ENCODE measurements around the gene COL4A2. TPM values are rescaled to one million over a fixed set of nuclear protein-coding genes. Genes with fewer than 3 reads are reported as not detected.

COL4A2 gene
- 100 to 1,000 TPM; 473 to 603 (median 479) TPM for polyA plus RNA-seq (ENCODE audit: insufficient read length in 4 of 4)

DNA sequence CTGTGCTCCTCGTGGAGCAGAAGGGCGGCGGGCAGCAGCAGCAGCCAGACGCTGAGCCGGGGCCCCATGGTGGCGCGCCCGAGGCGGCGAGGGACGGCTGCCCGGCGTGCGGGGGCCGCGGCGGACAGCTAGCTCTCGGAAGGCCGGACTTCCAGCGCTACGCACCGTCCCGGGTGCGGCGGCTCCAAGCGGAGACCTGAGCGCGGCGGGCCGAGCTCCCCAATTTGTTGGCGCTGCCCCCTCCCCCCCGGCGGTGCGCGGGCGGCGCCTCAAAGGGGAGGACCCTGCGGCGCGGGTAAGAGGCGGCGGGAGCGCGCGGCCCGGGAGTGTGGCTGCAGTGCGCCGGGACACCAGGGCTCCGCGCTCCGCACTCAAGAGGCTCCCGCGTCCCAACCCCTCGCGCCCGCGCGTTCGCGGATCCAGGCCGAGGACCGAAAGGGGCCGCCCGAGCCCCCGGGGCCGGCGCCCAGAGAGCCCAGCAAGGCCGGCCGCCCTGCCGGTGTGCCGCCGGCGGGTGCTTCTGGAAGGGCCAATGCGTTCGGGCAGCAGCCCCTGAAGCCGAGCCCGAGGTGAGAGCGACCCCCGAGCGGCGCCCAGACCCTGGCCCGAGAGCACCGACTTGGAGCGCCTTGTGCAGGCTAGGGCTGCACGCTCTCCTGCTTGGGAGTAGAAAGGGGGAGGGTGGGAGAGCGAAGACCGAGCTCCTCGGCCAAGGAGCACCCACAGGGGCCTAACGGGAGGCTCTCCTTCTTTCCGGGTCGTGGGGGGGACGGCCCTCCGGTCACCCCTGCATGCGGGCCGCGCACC lies at the start of gene COL4A2, which contains the start of gene COL4A1:
TSS of gene COL4A2 (plus strand) at position 325 of the 807 bp plus-strand sequence. CDS start 620 bp downstream, outside the sequence.
TSS of gene COL4A1 (minus strand) at position 198 of the 807 bp plus-strand sequence. CDS start at position 68, 130 bp downstream.
- no peak for DNase-seq (ENCODE audit: low read depth in 4 of 4, low spot score in 3 of 4)

DNA sequence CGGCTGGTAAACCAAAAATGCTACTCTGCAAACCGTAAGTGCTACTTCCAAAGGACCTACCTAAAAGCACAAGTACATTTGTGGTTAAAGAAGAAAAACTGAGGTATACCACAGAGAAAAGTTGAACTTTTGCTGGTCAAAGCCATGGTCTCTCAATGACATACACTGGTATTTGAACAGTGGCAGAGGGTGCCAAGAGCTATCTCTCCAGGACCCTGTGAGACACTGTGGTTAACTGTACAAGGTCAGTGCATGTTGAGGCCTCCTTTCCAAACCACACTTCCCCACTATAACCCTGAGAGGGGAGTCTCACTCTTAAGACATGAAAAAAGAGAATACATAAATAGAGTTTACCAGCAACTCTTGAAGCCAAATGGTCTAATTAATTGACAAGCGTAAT lies 49.7 kb upstream of the COL4A2 start:
- no peak for DNase-seq (ENCODE audit: low read depth in 4 of 4, low spot score in 3 of 4)

DNA sequence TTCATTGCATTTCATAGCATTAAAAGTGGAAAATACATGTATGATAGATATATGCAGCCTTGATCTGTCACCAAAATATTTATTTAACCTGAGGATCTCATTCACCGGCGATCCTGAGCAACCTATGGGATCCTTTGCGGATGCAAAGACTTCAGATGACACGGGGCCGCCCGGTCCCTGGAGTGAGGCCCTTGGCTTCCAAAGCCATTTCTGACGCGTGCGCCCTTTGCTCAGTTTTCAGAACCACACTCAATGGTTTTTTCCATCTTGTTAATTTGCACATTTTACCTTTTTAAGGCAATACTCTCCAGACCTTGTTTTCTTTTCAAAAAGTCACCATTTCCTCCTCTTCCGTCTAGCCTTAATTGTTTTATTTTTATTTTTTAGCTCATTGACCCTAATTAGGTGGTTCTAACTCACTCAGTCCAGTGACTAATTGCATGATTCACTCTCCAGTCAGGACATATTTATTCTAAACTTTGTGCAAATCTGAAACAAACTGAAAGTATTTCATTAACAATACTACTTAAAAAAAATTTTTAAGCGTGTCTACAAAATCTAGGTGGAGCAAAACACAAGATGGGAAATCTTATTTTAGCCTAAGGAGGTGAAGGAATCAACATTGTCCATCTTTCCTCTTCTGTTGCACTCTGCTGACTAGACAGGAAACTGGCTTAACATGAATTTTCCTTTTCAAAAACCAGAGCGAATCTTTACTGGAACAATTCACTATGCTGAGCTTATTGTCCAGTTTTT lies 48.0 kb upstream of the COL4A2 start:
- no peak for DNase-seq (ENCODE audit: low read depth in 4 of 4, low spot score in 3 of 4)

DNA sequence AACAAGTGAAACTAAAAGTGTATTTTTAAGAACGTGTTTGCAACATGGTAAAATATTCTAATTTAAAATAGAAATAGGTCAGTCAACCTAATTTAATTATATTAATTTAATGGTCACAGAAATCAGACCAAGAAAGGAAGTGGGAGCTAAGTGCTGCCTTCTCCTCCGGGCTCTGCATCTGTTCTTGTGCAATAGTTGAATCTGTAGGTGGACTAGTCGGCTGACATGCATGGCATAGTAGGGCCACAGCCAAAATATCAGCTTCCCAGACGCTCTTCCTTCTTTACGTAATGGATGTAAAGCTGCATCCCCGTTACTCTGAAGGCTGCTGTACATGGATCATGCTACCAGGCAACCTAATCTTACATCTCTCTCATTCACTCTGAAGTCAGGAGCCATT lies 47.4 kb upstream of the COL4A2 start:
- no peak for DNase-seq (ENCODE audit: low read depth in 4 of 4, low spot score in 3 of 4)

DNA sequence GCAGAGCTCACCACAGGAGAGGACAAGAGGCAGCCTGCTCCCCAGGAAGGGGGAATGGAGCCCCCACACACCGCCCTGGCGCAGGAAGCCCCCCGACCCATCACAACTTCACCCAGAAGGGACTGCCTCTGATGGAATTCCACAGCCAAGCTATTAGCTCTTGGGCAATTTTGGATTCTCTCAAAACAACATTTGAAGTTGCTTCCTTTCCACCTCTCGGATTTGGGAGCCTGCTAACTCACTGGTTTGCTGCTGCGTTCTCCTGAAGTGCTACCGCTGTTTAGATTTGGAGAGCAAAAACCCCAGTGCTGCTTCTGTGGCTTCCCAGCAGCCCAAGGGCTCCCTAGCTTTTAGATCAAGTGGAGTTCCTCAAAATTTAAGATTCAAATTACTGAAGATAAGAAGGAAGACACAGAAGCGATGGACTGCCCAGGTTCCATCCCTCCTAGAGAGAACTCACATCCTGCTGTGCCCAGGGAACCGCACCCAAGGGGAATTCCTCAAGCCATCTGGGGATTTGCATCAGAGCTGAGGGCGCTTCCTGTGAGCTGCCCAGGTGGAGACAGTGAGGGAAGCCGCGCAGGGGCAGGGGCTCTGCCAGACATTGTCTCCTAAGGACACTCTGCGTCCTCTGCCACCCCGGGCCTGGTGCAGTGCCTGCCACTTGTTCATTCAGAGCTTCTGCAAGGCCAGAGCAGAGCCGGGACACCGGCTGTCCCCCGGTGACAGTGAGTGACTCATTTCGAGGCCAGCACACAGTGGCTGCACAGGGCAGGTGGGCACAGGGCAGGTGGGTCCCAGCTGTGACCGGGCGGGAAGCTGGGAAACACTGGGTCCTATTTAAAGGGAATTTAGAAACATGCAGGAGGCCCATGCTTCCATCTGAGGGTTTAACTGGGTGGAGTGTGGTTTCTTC lies 45.7 kb upstream of the COL4A2 start:
- no peak for DNase-seq (ENCODE audit: low read depth in 4 of 4, low spot score in 3 of 4)

DNA sequence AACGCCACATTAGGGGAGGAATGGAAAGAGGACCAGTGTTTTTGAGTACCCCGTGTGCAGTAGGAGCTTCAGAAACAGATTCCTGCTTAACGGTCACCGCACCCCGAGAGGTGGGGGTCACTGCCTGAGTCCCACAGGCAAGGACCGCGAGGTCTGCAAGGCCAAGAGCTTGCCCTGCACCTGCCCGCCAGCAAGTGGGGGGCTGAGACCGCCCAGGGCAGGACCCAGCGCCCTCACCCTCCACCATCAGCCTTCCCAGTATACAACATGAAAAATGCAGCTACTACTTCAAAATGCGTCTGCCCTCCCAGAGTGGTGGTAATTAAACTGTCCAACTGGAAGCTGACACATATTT lies 45.0 kb upstream of the COL4A2 start:
- DNase-seq (ENCODE audit: low read depth in 4 of 4, low spot score in 3 of 4): no peak

DNA sequence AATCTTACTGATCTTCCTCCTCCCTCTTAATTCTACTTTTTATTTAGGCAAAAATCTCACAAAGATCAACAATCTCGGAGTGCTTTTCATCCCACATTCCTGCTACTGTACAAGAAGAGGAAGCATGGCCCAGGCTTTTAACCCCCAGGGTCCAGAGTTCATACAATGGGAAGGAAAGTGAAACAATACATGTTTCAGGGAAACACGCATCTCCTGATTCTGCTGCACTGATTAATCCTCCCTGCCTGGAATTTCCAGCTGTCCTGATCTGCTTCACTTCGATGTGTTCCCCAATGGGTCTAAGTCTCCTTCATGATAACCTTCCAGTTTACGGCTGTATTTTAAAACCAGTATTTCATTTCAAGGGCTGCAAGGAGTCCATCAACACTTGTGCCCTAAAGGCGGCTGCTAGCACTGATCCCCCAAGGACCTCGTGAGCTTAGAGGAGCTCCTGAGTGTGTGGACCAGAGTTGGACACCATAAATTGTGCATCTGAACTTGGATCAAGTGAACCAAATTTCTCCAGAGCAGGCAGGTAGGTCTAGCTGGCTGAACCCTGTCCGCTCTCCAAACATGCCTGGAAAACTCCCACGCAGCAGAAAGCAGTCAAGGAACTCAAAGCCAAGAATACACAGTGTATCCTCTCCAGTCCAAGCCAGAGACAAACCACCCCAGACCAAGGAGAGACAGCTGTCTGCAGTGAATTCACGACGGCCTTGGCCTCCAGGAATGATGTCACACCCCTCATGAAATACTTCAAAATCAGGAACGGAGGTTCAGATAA lies 44.4 kb upstream of the COL4A2 start:
- DNase-seq (ENCODE audit: low read depth in 4 of 4, low spot score in 3 of 4): no peak

DNA sequence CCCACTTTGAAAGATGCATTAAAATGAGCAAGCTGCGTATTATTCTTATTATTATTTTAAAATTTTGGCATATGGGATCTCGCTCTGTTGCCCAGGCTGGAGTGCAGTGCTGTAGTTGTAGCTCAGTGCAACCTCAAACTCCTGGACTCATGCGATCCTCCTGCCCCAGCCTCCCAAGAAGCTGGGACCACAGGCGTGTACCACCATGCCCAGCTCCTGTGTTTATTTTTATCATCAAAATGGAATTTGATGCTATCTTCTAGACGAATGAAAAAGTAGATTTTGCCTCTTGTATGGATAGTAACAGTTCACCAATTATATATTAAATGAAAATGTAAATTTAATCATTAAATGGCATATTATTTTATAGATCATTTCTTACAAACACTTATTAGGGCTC lies 43.7 kb upstream of the COL4A2 start:
- no peak for DNase-seq (ENCODE audit: low read depth in 4 of 4, low spot score in 3 of 4)

DNA sequence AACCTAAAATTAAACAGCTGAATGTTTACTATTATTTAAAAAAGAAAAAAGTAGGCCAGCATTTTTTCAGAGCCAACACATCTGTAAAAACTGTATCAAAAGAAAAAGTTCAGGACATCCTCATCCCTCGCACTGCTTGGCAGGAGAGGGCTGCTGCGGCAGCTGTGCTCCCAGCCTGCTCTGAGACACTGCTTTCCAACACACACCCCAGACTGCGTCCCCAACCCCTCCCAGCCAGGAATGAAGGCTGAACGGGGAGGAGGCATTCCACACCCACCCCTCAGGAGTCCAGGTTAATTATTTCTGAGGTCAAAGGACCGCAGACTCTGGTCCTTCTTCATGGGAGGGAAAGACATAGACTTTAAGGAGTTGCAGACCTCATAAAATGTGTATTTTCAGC lies 43.2 kb upstream of the COL4A2 start:
- peak in 1 of 4 donors; percentile 28 for DNase-seq (ENCODE audit: low read depth in 4 of 4, low spot score in 3 of 4)

DNA sequence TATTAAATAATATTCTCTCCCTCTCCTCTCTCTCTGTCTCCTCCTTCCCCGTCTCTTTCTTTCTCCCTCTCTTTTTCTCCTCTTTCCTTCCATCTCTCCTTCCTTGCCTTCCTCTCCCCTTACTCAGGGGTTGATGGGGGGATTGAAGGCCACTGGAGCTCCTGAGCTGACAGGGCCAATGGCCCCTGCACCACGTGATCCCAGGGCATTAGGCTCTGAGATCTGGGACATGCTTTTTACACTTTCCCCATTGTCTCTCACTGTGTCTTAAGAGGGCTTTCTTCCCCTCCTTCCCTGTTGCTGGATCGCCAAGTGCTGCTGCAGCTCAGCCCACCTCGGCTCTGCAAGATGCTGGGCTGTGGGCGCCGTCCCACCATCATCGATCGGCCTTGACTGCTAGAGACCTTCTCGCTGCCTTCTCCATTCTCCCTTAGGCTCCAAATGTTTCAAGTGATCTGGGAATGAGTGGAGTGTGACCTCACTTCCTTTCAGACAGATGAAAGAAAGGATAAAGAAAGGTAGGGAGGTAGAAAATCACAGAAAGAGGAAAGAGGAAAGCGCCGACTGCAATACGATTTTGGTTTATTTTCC lies 42.3 kb upstream of the COL4A2 start:
- DNase-seq (ENCODE audit: low read depth in 4 of 4, low spot score in 3 of 4): no peak

DNA sequence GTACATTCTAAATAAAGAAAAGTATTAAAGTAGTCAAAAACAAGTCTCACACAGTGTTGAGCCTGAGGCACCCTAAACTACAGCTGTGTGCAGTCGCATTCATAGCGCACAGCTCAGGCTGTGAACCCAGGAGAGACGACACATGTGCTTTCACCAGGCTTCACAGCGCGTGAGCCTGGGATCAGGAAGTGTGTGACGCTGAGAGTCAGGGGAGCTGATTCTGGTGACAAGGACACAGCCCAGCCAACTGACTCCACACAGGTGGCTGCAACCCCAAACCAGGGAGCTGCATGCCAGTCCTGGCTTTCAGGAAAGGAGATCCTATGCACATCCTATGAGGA lies 41.8 kb upstream of the COL4A2 start:
- no peak for DNase-seq (ENCODE audit: low read depth in 4 of 4, low spot score in 3 of 4)

DNA sequence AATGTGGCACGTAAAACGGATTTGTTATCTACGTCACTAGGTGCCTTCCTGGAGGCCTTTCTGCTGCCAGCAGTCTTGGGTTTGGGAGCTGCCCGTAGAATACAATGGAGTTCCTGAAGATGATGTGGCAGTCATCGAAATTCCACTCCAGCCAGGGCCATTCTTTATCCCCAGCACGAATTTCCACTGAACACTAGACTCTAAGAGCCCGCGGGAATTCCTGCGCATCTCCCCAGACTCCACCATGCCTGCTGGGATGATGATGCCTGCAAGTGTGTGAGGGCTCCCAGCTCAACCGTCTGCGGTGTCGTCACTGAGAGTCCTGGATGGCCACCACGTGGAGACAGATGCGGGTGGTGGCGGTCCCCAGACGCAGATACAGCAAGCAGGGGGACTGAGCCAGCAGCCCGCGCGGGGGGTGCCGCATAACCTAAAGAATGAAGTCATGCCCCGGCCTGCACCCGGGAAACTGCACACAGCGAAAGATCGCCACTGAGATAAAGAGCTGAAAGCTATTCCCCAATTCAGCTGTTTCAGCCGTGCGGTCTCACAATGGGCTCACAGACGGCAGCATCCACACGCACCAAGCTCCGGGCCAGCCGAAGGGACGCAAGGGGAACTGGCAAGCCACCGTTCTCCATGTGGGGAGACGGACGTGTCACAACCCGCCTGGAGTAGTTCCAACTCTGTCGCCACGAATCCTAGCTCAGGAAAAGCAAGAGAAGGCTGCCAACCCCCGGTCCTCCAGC lies 41.2 kb upstream of the COL4A2 start:
- no peak for DNase-seq (ENCODE audit: low read depth in 4 of 4, low spot score in 3 of 4)

DNA sequence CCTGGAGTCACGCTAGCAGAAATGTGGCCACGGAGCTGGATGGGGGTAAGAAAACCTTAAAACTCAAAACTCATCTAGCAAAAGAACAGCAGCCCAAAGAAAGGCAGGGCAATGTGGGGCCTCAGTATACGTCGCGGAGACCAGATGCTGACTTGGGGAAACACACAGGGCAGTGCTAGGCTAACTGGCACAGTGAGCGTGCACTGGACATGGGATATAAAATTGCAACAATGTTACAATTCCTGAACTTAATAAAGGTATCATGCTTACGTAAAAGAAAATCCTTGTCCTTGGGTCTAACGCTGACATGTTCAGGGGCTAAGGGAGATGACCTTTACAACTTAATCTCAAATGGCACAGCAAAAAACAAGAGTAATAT lies 40.7 kb upstream of the COL4A2 start:
- DNase-seq (ENCODE audit: low read depth in 4 of 4, low spot score in 3 of 4): no peak

DNA sequence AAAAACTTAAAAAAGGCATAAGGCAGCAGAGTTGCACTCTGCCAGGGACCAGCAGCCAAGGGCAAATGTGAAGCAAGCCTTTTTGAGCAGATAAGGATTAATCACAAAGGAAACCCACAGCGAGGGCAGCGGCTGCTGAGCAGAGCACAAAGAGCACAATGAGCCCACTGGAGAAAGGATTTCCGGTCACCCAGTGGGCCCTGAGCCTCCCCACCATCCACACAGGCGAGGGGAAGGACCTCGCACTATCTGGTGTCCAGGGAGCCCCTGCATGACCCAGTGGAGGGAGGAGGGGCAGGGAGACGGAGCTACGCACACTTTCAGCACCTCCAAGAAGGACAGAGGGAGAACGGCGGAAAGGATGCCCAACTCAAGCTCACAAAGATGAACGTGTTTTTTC lies 40.1 kb upstream of the COL4A2 start:
- DNase-seq (ENCODE audit: low read depth in 4 of 4, low spot score in 3 of 4): no peak

DNA sequence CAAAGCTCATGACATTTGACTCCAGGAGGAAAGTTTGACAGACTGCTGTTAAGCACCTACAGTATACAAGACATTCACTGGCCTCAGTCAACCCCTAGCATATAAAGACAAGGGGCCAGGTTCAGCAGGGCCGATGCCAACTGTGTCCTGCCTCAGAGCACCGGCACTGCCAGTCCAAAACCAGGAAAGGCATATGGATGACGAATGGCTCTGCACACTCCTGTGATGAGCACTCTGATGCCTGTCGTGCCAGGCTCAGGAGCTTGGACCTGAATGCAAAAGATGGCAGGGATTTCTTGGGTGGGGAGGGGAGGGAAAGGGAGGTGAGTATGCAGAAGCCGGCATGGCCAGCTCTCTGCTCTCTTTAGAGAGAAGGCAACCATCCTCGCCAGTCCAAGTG lies 39.0 kb upstream of the COL4A2 start:
- DNase-seq (ENCODE audit: low read depth in 4 of 4, low spot score in 3 of 4): no peak

DNA sequence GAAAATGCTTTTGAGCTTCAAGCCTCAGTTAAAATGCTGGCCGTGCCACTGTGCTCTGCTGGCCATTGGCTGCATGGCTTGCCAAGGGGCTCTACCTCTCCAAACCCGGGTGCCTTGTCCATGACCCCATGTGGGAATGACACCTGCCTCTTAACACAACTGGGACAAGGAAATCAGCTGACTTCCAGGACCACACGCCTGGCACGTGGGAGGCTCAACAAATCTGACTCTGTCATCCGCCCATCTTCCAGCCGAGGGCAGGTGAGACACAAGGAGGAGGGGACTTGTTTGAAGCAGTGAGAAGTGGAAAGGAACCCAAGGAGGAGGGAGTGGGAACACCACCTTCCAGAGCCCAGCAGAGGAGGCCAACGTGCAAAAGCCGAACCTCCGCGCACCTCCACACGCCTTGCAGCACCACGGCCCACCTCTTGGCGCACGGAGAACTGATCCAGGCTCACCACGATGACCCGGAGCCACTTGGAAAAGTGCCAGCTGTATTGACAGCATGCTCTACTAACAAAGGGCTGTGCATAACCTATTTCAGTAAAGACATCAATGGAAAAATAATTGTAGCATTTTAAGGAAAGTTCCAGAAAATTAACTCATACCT lies 38.4 kb upstream of the COL4A2 start:
- no peak for DNase-seq (ENCODE audit: low read depth in 4 of 4, low spot score in 3 of 4)

DNA sequence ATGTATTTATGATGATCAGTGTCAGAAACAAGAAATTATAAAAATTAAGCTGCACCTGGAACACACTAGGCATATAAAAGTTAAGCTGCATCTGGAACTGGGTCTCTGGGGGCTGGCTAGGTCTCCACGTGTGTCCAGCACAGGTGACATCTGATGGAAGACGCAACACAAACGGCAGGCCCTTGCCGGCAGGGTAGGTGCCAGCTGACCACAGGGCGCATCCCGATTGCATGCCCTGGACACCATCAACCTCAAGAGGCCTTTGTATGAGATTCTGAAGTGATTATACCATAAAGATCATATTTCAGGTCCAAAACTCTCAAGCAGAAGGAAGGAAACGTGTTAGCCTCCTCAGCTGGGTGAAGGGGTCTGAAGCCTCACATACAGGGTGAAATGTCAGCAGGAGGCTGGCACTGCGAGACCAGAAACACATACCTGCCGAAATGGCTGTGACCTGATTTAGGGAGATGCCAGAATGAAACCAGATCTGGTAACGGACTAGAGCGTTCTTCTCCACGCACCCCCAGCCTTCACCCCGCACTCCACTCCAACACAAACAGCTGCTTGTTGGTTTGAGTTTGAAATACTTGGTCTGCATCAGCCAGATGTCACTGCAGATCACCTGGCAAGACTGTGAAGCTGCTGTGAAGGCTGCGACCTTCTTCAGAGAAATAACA lies 37.4 kb upstream of the COL4A2 start:
- DNase-seq (ENCODE audit: low read depth in 4 of 4, low spot score in 3 of 4): no peak

DNA sequence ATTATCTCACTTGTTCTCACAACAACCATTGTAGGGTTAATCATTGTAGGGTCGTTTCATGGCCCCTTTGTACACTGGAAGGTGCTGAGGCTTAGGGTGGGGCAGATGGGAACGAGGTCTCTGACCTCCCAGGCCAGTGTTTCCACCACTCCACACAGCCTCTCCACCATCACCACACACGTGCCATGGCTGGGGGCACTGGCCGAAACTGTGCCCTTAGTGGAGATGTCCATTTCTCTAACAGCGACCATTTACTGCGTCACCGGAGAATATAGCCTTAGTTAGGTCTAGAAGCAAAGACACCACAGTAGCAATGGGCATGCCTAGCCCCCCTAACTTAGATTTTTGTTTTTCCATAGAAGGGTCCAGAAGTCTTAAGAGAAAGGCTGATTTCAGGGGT lies 36.6 kb upstream of the COL4A2 start:
- DNase-seq (ENCODE audit: low read depth in 4 of 4, low spot score in 3 of 4): no peak

Measured in right renal pelvis (tissue), 4 donors.